PC-3 (cell line): ENCODE results near the gene EN1. TPM values are rescaled to one million over a fixed set of nuclear protein-coding genes. Genes with fewer than 3 reads are reported as not detected.

Experiments
- ATAC-seq: fragments of 200-7000 bp; cut with Tn5 transposase; 2 replicates; pipeline ENCODE4 v1.9.1; 2020; ENCODE audit warnings: mild to moderate bottlenecking, moderate library complexity
- BruUV-seq: library from RNA; stranded (reverse); fragments of 400-500 nt; replicated peaks from 2 replicates; lab custom pipeline; 2021; lab: Mats Ljungman, UMichigan
- CTCF ChIA-PET: fragments of 300-600 bp; sonication (Branson Sonifier 250); formaldehyde crosslinking; loops from one replicate; lab custom pipeline; 2022; ENCODE audit warnings: antibody characterized with exemption; lab: Charles Lee
- POLR2A ChIA-PET: fragments of 300-600 bp; sonication (Branson Sonifier 250); formaldehyde crosslinking; loops from one replicate; lab custom pipeline; 2022; ENCODE audit warnings: antibody characterized with exemption; ENCODE audit not compliant: unreplicated experiment; lab: Charles Lee
- DNase-seq: peaks from one replicate; pipeline ENCODE4 v3.0.0-alpha.2; 2015
- H2AFZ ChIP-seq: fragments of 300-600 bp; sonication (generic); 2 replicates; pipeline ENCODE4 v1.6.0; 2016; ENCODE audit warnings: antibody characterized with exemption, low read length
- H3F3A ChIP-seq: fragments of 300-600 bp; sonication (generic); one replicate; pipeline ENCODE4 v1.6.0; 2017; ENCODE audit warnings: antibody characterized with exemption, low read length, control low read depth, mild to moderate bottlenecking; ENCODE audit not compliant: unreplicated experiment
- H3K27ac ChIP-seq: fragments of 300-600 bp; sonication (generic); 2 replicates; pipeline ENCODE4 v1.5.1; 2016; ENCODE audit warnings: mild to moderate bottlenecking, low read length
- H3K27me3 ChIP-seq: fragments of 300-600 bp; sonication (generic); 2 replicates; pipeline ENCODE4 v1.6.1; 2016; ENCODE audit warnings: low read length, mixed read lengths
- H3K36me3 ChIP-seq: fragments of 300-600 bp; sonication (generic); 2 replicates; pipeline ENCODE4 v1.6.1; 2016; ENCODE audit warnings: low read depth, mixed run types, low read length, mixed read lengths
- H3K4me1 ChIP-seq: fragments of 300-600 bp; sonication (generic); 2 replicates; pipeline ENCODE4 v1.5.1; 2016; ENCODE audit warnings: low read length; ENCODE audit not compliant: insufficient read depth
- H3K4me2 ChIP-seq: fragments of 300-600 bp; sonication (generic); 2 replicates; pipeline ENCODE4 v1.6.0; 2016; ENCODE audit warnings: low read length
- H3K4me3 ChIP-seq: fragments of 300-600 bp; sonication (generic); 2 replicates; pipeline ENCODE4 v1.5.1; 2016; ENCODE audit warnings: mild to moderate bottlenecking, low read length, mixed read lengths
- H3K79me2 ChIP-seq: fragments of 300-600 bp; sonication (generic); 2 replicates; pipeline ENCODE4 v1.6.1; 2017; ENCODE audit warnings: low read length, mixed read lengths
- H3K9ac ChIP-seq: fragments of 300-600 bp; sonication (generic); 2 replicates; pipeline ENCODE4 v1.6.0; 2016; ENCODE audit warnings: mild to moderate bottlenecking, low read length
- H3K9me2 ChIP-seq: fragments of 300-600 bp; sonication (generic); replicated peaks from 2 replicates; pipeline ENCODE4 v1.6.1; 2016; ENCODE audit warnings: mixed run types, low read length, mixed read lengths
- H3K9me3 ChIP-seq: fragments of 300-600 bp; sonication (generic); 2 replicates; pipeline ENCODE4 v1.6.1; 2016; ENCODE audit warnings: low read length, mixed read lengths
- H4K20me1 ChIP-seq: fragments of 300-600 bp; sonication (generic); 2 replicates; pipeline ENCODE4 v1.6.1; 2016; ENCODE audit warnings: low read length, mixed read lengths
- EZH2 ChIP-seq: fragments of 300-600 bp; sonication (generic); IDR thresholded peaks from one replicate; pipeline ENCODE4 v1.6.1; 2017; ENCODE audit warnings: antibody characterized with exemption, mild to moderate bottlenecking, low read length; ENCODE audit not compliant: unreplicated experiment
- EZH2phosphoT487 ChIP-seq: fragments of 300-600 bp; sonication (generic); IDR thresholded peaks from 2 replicates; pipeline ENCODE4 v1.6.1; 2018; ENCODE audit warnings: mild to moderate bottlenecking, antibody characterized with exemption, low read length, borderline replicate concordance
- intact Hi-C: fragments of 100-400 bp; cut with micrococcal nuclease; formaldehyde crosslinking; loops from 2 replicates; pipeline ENCODE4 v1.9.0; 2023
- total RNA-seq: library from RNA; depleted of rRNA; stranded (reverse); fragments of >200 nt; gene quantifications from 2 replicates; pipeline ENCODE4 v1.2.3, GENCODE V29; 2014
- TF ChIP-seq, protein P1 (sequence below): fragments of 300-600 bp; sonication (generic); conservative IDR thresholded peaks from 2 replicates; pipeline ENCODE4 v1.5.1; 2017; ENCODE audit warnings: antibody characterized with exemption, low read depth, mild to moderate bottlenecking, low read length

Gene EN1
- total RNA-seq, 1 experiment from 2014 or later = 3.2 TPM

DNA sequence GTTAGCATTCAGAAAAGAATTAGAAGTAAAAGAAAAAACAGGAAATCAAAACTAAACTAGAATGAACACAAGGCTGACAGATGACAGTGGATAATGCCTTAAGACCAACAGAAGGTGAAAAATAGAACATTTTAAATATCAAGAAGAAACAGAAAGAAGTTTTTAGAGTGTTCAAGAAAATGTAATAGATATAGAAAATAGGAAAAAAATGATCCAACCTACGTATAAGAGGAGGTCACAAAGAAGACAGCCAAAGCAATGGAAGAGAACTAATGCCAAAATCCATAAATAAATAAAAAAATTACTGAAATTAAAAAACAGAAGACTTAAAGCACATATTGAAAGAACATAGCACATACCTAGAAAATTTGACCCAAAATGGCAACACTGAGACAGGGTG, 42.5 kb upstream of the EN1 start:
- ChIA-PET POLR2A (no interaction called here), CTCF (no interaction called here)
- H4K20me1 ChIP-seq = no peaks in the 10 kb centered on the region
- no peak overlapping the region for H3K4me2 ChIP-seq
- no peak overlapping the region for H2AFZ ChIP-seq
- H3K4me1 ChIP-seq = no peaks in the 10 kb centered on the region
- no peak overlapping the region for H3K27ac ChIP-seq
- intact Hi-C loops = no loop called here
- H3K27me3 ChIP-seq = peaks cover 6% of the 10 kb centered on the region; the same call in 1 of the 2 replicates
- BruUV-seq = no TSS peak
- TF ChIP-seq, protein P1, sequence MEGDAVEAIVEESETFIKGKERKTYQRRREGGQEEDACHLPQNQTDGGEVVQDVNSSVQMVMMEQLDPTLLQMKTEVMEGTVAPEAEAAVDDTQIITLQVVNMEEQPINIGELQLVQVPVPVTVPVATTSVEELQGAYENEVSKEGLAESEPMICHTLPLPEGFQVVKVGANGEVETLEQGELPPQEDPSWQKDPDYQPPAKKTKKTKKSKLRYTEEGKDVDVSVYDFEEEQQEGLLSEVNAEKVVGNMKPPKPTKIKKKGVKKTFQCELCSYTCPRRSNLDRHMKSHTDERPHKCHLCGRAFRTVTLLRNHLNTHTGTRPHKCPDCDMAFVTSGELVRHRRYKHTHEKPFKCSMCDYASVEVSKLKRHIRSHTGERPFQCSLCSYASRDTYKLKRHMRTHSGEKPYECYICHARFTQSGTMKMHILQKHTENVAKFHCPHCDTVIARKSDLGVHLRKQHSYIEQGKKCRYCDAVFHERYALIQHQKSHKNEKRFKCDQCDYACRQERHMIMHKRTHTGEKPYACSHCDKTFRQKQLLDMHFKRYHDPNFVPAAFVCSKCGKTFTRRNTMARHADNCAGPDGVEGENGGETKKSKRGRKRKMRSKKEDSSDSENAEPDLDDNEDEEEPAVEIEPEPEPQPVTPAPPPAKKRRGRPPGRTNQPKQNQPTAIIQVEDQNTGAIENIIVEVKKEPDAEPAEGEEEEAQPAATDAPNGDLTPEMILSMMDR = no peak
- TF ChIP-seq EZH2 (no peak), EZH2phosphoT487 (no peak)
- H3K9ac ChIP-seq = no peak overlapping the region
- H3K79me2 ChIP-seq = no peaks in the 10 kb centered on the region
- no peaks in the 10 kb centered on the region for H3K9me2 ChIP-seq
- DNase-seq (no peak), ATAC-seq (no peak)
- H3K4me3 ChIP-seq = no peak overlapping the region
- peaks cover 10% of the 10 kb centered on the region; the same call in 1 of the 2 replicates for H3K9me3 ChIP-seq
- H3F3A ChIP-seq = no peaks in the 10 kb centered on the region
- no peaks in the 10 kb centered on the region for H3K36me3 ChIP-seq

GRCh38 chr2:118883792-118884191, 36.3 kb upstream of the EN1 start:
- Histone ChIP-seq H3K9me2 (no peaks in the 10 kb centered on the region), H3K4me2 (no peak overlapping the region), H3K27ac (no peak overlapping the region), H3K9me3 (no peaks in the 10 kb centered on the region), H2AFZ (no peak overlapping the region), H3K36me3 (no peaks in the 10 kb centered on the region), H3K9ac (no peak overlapping the region), H3K4me1 (peaks cover 8% of the 10 kb centered on the region), H4K20me1 (no peaks in the 10 kb centered on the region), H3K27me3 (no peaks in the 10 kb centered on the region), H3K79me2 (no peaks in the 10 kb centered on the region), H3K4me3 (no peak overlapping the region), H3F3A (no peaks in the 10 kb centered on the region)
- TF ChIP-seq EZH2phosphoT487 (no peak), EZH2 (no peak)
- TF ChIP-seq, protein P1 = no peak
- no peak for ATAC-seq
- ChIA-PET CTCF (no interaction called here), POLR2A (no interaction called here)
- BruUV-seq = no TSS peak
- DNase-seq = no peak
- intact Hi-C loops = no loop called here

GRCh38 chr2:118882693-118883336, 35.4 kb upstream of the EN1 start:
- DNase-seq = peak; percentile 82
- Histone ChIP-seq H3K9me3 (no peaks in the 10 kb centered on the region), H2AFZ (peak overlapping the region; percentile 98), H3K4me3 (peak overlapping the region; percentile 76), H4K20me1 (no peaks in the 10 kb centered on the region), H3K9me2 (no peaks in the 10 kb centered on the region), H3K27me3 (no peaks in the 10 kb centered on the region), H3K36me3 (no peaks in the 10 kb centered on the region), H3K9ac (peak overlapping the region; percentile 52), H3K4me2 (peak overlapping the region; percentile 97), H3K4me1 (peaks cover 16% of the 10 kb centered on the region), H3K27ac (no peak overlapping the region), H3F3A (no peaks in the 10 kb centered on the region), H3K79me2 (no peaks in the 10 kb centered on the region)
- no TSS peak for BruUV-seq
- TF ChIP-seq EZH2 = no peak
- TF ChIP-seq, protein P1 = peak; percentile 95
- peak; percentile 75 for ATAC-seq
- POLR2A ChIA-PET = no interaction called here
- intact Hi-C loops = loop anchor here (1.0 kb wide), 2 partner anchors 125 to 408 kb away; no protein-coding TSS in a partner anchor
- CTCF ChIA-PET = interaction anchor here (0.9 kb wide), 1 partner anchor 292 kb away, joined by 3 read pairs; no protein-coding TSS in a partner anchor
